SU-DHL-6 (cell line): ENCODE data around the gene FBN1.

ENCODE experiments used
- H2AFZ ChIP-seq: fragments of 200-600 bp; sonication (generic); 2 replicates; pipeline ENCODE4 v1.6.1; 2014; ENCODE audit warnings: low read depth, mild to moderate bottlenecking, moderate library complexity, mixed read lengths, antibody characterized with exemption, low read length; ENCODE audit not compliant: severe bottlenecking
- H3F3A ChIP-seq: fragments of 200-600 bp; shearing (Covaris generic); 2 replicates; pipeline ENCODE4 v1.6.0; 2016; ENCODE audit warnings: antibody characterized with exemption, mild to moderate bottlenecking; ENCODE audit not compliant: insufficient read depth
- H3K27ac ChIP-seq: fragments of 200-600 bp; sonication (generic); 2 replicates; pipeline ENCODE4 v1.5.1; 2016; ENCODE audit warnings: low read depth, mild to moderate bottlenecking, low read length, moderate library complexity, mixed read lengths
- H3K27me3 ChIP-seq: fragments of 200-600 bp; sonication (generic), shearing (Covaris generic); 2 replicates; pipeline ENCODE4 v1.6.0; 2014; ENCODE audit warnings: mild to moderate bottlenecking, low read length
- H3K36me3 ChIP-seq: fragments of 200-600 bp; sonication (generic); 2 replicates; pipeline ENCODE4 v1.6.1; 2014; ENCODE audit warnings: mild to moderate bottlenecking, low read length, mixed read lengths
- H3K4me2 ChIP-seq: fragments of 300-600, 200-600 bp; shearing (Covaris generic), sonication (generic); 2 replicates; pipeline ENCODE4 v1.6.0; 2014; ENCODE audit warnings: low read length, low read depth, mild to moderate bottlenecking; ENCODE audit not compliant: poor library complexity, severe bottlenecking
- H3K4me3 ChIP-seq: fragments of 200-600 bp; sonication (generic); 2 replicates; pipeline ENCODE4 v1.5.1; 2014; ENCODE audit warnings: antibody characterized with exemption, low read length, mild to moderate bottlenecking, mixed read lengths; ENCODE audit not compliant: insufficient read depth, poor library complexity, severe bottlenecking
- H3K79me2 ChIP-seq: fragments of 200-600 bp; sonication (generic); 2 replicates; pipeline ENCODE4 v1.6.1; 2014; ENCODE audit warnings: mild to moderate bottlenecking, low read length, moderate library complexity; ENCODE audit not compliant: insufficient read depth
- H3K9ac ChIP-seq: fragments of 200-600 bp; sonication (generic); 2 replicates; pipeline ENCODE4 v1.7.0; 2014; ENCODE audit warnings: mild to moderate bottlenecking, low read length
- H3K9me2 ChIP-seq: fragments of 200-600 bp; sonication (generic); replicated peaks from 2 replicates; pipeline ENCODE4 v1.6.1; 2014; ENCODE audit warnings: low read length; ENCODE audit not compliant: insufficient read depth
- H3K9me3 ChIP-seq: fragments of 200-600 bp; sonication (generic); 2 replicates; pipeline ENCODE4 v1.6.1; 2014; ENCODE audit warnings: low read length, mixed read lengths; ENCODE audit not compliant: insufficient read depth
- H4K20me1 ChIP-seq: fragments of 200-600 bp; sonication (generic); 2 replicates; pipeline ENCODE4 v1.6.1; 2014; ENCODE audit warnings: low read depth, mild to moderate bottlenecking, antibody characterized with exemption, low read length, moderate library complexity, mixed read lengths
- EZH2phosphoT487 ChIP-seq: fragments of 200-600 bp; sonication (generic), shearing (Covaris generic); conservative IDR thresholded peaks from 2 replicates; pipeline ENCODE4 v1.6.1; 2018; ENCODE audit warnings: mild to moderate bottlenecking, antibody characterized with exemption, low read length, moderate library complexity, mixed read lengths
- TF ChIP-seq, protein P1 (sequence below): fragments of 200-600 bp; sonication (generic); IDR thresholded peaks from one replicate; pipeline ENCODE4 v1.5.1; 2017; ENCODE audit warnings: antibody characterized with exemption, mild to moderate bottlenecking, low read length, moderate library complexity; ENCODE audit not compliant: insufficient read depth, poor library complexity, severe bottlenecking

FBN1 gene

DNA sequence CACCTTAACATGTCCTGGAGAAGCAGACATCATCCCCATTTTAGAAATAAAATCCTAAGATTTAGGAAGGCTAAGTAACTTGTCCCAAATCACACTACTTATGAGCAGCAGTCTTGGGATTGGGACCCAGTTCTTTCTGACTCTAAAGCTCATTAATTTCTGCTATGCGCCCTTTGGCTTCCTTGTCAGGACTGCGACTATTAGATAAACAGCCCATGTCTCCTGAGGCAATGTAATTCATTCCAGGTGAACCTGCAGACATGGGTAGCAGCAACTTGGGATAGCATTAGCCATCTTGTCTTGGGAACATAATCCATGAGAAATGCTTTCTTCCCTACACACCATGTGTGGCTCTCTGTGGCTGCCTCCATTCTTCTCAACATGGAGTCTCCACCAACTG lies 32.3 kb upstream of the FBN1 start:
- no peaks in the 10 kb centered on the region for H3K9me2 ChIP-seq
- no peaks in the 10 kb centered on the region for H4K20me1 ChIP-seq
- no peak overlapping the region for H3K4me3 ChIP-seq
- no peak overlapping the region for H3K27ac ChIP-seq
- H3F3A ChIP-seq, result no peaks in the 10 kb centered on the region
- H3K4me2 ChIP-seq, result no peak overlapping the region
- no peaks in the 10 kb centered on the region for H3K36me3 ChIP-seq
- H3K27me3 ChIP-seq, result no peaks in the 10 kb centered on the region
- no peak overlapping the region for H3K9ac ChIP-seq
- no peak overlapping the region for H2AFZ ChIP-seq
- H3K79me2 ChIP-seq, result no peaks in the 10 kb centered on the region
- TF ChIP-seq, protein P1, sequence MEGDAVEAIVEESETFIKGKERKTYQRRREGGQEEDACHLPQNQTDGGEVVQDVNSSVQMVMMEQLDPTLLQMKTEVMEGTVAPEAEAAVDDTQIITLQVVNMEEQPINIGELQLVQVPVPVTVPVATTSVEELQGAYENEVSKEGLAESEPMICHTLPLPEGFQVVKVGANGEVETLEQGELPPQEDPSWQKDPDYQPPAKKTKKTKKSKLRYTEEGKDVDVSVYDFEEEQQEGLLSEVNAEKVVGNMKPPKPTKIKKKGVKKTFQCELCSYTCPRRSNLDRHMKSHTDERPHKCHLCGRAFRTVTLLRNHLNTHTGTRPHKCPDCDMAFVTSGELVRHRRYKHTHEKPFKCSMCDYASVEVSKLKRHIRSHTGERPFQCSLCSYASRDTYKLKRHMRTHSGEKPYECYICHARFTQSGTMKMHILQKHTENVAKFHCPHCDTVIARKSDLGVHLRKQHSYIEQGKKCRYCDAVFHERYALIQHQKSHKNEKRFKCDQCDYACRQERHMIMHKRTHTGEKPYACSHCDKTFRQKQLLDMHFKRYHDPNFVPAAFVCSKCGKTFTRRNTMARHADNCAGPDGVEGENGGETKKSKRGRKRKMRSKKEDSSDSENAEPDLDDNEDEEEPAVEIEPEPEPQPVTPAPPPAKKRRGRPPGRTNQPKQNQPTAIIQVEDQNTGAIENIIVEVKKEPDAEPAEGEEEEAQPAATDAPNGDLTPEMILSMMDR, result no peak
- no peak for TF ChIP-seq EZH2phosphoT487
- H3K9me3 ChIP-seq, result no peaks in the 10 kb centered on the region

DNA sequence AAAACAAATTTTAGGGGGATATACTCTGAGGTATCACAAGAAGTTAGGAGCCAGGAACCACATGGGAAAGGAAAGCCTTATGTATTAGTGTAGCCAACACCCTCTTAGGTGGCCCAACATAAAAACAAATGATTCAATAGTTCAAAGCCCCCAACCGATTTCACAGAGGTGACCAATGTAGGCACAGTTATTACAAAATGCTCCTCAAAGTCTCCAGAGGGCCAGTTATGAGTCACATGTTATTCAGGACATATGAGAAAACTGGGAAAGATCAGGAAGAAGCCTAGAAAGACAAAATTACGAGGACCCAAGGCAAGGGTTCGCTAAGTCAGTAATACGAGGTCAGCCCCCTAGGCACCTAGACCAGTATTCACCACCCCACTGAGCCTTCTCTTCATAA lies 29.9 kb upstream of the FBN1 start:
- Histone ChIP-seq H3K79me2 (no peaks in the 10 kb centered on the region), H3K36me3 (no peaks in the 10 kb centered on the region), H3K27me3 (no peaks in the 10 kb centered on the region), H3K4me2 (no peak overlapping the region), H4K20me1 (no peaks in the 10 kb centered on the region), H3K9me3 (no peaks in the 10 kb centered on the region), H2AFZ (no peak overlapping the region), H3K27ac (no peak overlapping the region), H3K9ac (no peak overlapping the region), H3F3A (no peaks in the 10 kb centered on the region), H3K4me3 (no peak overlapping the region), H3K9me2 (no peaks in the 10 kb centered on the region)
- TF ChIP-seq, protein P1, result no peak
- no peak for TF ChIP-seq EZH2phosphoT487

DNA sequence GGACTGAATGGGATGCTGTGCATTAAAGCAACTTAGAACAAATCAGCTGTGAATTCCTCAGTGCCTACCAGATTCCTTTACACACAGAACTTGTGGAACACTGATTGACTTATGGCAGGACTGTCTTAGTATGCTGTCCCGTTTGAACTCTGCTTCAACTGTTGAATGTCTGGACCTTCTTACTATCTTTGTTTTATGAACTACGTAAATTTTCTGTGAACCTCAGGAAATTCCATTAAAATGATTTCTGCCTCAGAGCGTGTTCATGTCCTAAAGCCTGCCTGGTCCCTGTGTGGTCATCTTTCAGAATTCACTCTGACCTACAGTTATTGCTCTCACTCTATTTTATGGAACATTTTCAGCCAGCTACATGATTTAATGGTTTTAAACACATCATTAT lies 29.4 kb upstream of the FBN1 start:
- Histone ChIP-seq H3K36me3 (no peaks in the 10 kb centered on the region), H3K9ac (no peak overlapping the region), H3K27me3 (no peaks in the 10 kb centered on the region), H3K9me2 (no peaks in the 10 kb centered on the region), H3K79me2 (no peaks in the 10 kb centered on the region), H3K9me3 (no peaks in the 10 kb centered on the region), H2AFZ (no peak overlapping the region), H4K20me1 (no peaks in the 10 kb centered on the region), H3K4me2 (no peak overlapping the region), H3F3A (no peaks in the 10 kb centered on the region), H3K27ac (no peak overlapping the region), H3K4me3 (no peak overlapping the region)
- no peak for TF ChIP-seq EZH2phosphoT487
- TF ChIP-seq, protein P1, result no peak

- Histone ChIP-seq H3K9me2 (no peaks in the 10 kb centered on the region), H3K4me2 (no peak overlapping the region), H3K36me3 (no peaks in the 10 kb centered on the region), H4K20me1 (no peaks in the 10 kb centered on the region), H3F3A (no peaks in the 10 kb centered on the region), H3K9me3 (no peaks in the 10 kb centered on the region), H3K79me2 (no peaks in the 10 kb centered on the region), H3K27ac (no peak overlapping the region), H2AFZ (no peak overlapping the region), H3K27me3 (no peaks in the 10 kb centered on the region), H3K4me3 (no peak overlapping the region), H3K9ac (no peak overlapping the region)
- TF ChIP-seq, protein P1, result no peak
- no peak for TF ChIP-seq EZH2phosphoT487
Observed at GRCh38 chr15:48672206-48672605, 26.7 kb upstream of the FBN1 start.
